SU-DHL-6 (cell line): ENCODE measurements around the gene LPCAT1.
A peak's percentile ranks its signal among the peaks of the same experiment; 100 is the strongest.

ENCODE experiments used
- H2AFZ ChIP-seq: fragments of 200-600 bp; sonication (generic); 2 replicates; pipeline ENCODE4 v1.6.1; 2014; ENCODE audit warnings: low read depth, mild to moderate bottlenecking, moderate library complexity, mixed read lengths, antibody characterized with exemption, low read length; ENCODE audit not compliant: severe bottlenecking
- H3F3A ChIP-seq: fragments of 200-600 bp; shearing (Covaris generic); 2 replicates; pipeline ENCODE4 v1.6.0; 2016; ENCODE audit warnings: antibody characterized with exemption, mild to moderate bottlenecking; ENCODE audit not compliant: insufficient read depth
- H3K27ac ChIP-seq: fragments of 200-600 bp; sonication (generic); 2 replicates; pipeline ENCODE4 v1.5.1; 2016; ENCODE audit warnings: low read depth, mild to moderate bottlenecking, low read length, moderate library complexity, mixed read lengths
- H3K27me3 ChIP-seq: fragments of 200-600 bp; sonication (generic), shearing (Covaris generic); 2 replicates; pipeline ENCODE4 v1.6.0; 2014; ENCODE audit warnings: mild to moderate bottlenecking, low read length
- H3K36me3 ChIP-seq: fragments of 200-600 bp; sonication (generic); 2 replicates; pipeline ENCODE4 v1.6.1; 2014; ENCODE audit warnings: mild to moderate bottlenecking, low read length, mixed read lengths
- H3K4me2 ChIP-seq: fragments of 300-600, 200-600 bp; shearing (Covaris generic), sonication (generic); 2 replicates; pipeline ENCODE4 v1.6.0; 2014; ENCODE audit warnings: low read length, low read depth, mild to moderate bottlenecking; ENCODE audit not compliant: poor library complexity, severe bottlenecking
- H3K4me3 ChIP-seq: fragments of 200-600 bp; sonication (generic); 2 replicates; pipeline ENCODE4 v1.5.1; 2014; ENCODE audit warnings: antibody characterized with exemption, low read length, mild to moderate bottlenecking, mixed read lengths; ENCODE audit not compliant: insufficient read depth, poor library complexity, severe bottlenecking
- H3K79me2 ChIP-seq: fragments of 200-600 bp; sonication (generic); 2 replicates; pipeline ENCODE4 v1.6.1; 2014; ENCODE audit warnings: mild to moderate bottlenecking, low read length, moderate library complexity; ENCODE audit not compliant: insufficient read depth
- H3K9ac ChIP-seq: fragments of 200-600 bp; sonication (generic); 2 replicates; pipeline ENCODE4 v1.7.0; 2014; ENCODE audit warnings: mild to moderate bottlenecking, low read length
- H3K9me2 ChIP-seq: fragments of 200-600 bp; sonication (generic); replicated peaks from 2 replicates; pipeline ENCODE4 v1.6.1; 2014; ENCODE audit warnings: low read length; ENCODE audit not compliant: insufficient read depth
- H3K9me3 ChIP-seq: fragments of 200-600 bp; sonication (generic); 2 replicates; pipeline ENCODE4 v1.6.1; 2014; ENCODE audit warnings: low read length, mixed read lengths; ENCODE audit not compliant: insufficient read depth
- H4K20me1 ChIP-seq: fragments of 200-600 bp; sonication (generic); 2 replicates; pipeline ENCODE4 v1.6.1; 2014; ENCODE audit warnings: low read depth, mild to moderate bottlenecking, antibody characterized with exemption, low read length, moderate library complexity, mixed read lengths
- EZH2phosphoT487 ChIP-seq: fragments of 200-600 bp; sonication (generic), shearing (Covaris generic); conservative IDR thresholded peaks from 2 replicates; pipeline ENCODE4 v1.6.1; 2018; ENCODE audit warnings: mild to moderate bottlenecking, antibody characterized with exemption, low read length, moderate library complexity, mixed read lengths
- TF ChIP-seq, protein P1 (sequence below): fragments of 200-600 bp; sonication (generic); IDR thresholded peaks from one replicate; pipeline ENCODE4 v1.5.1; 2017; ENCODE audit warnings: antibody characterized with exemption, mild to moderate bottlenecking, low read length, moderate library complexity; ENCODE audit not compliant: insufficient read depth, poor library complexity, severe bottlenecking

LPCAT1 gene

DNA sequence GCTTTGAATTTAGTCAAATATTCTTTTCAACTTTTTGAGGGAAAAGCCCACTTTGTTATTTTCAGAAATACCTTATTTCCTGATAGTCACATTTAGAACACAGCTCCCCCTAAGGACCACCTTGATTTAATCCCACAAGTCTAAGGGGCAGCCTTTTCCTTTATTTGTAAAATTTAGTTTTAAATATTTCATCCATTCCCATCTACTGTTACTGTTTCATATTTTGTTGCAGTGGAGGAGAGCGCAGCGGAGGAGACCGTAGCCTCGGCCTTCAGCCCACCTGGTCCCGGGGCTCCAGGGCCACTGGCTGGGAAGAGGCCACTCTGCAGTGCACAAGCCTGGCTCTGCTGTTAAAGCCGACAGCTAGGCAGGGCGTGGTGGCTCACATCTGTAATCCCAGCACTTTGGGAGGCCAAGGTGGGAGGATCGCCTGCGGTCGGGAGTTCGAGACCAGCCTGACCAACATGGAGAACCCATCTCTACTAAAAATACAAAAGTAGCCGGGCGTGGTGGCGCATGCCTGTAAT lies 19.6 kb downstream of the LPCAT1 start:
- H3K9me2 ChIP-seq: no peaks in the 10 kb centered on the region
- H3K79me2 ChIP-seq: peaks cover 65% of the 10 kb centered on the region; the same call in 1 of the 2 replicates
- peak overlapping the region; percentile 62 for H3K4me2 ChIP-seq
- no peaks in the 10 kb centered on the region for H3K36me3 ChIP-seq
- H3F3A ChIP-seq: peaks cover 24% of the 10 kb centered on the region
- peak overlapping the region; percentile 96 for H3K27ac ChIP-seq
- no peaks in the 10 kb centered on the region for H4K20me1 ChIP-seq
- H3K4me3 ChIP-seq: peak overlapping the region; percentile 22
- peak overlapping the region; percentile 47 for H3K9ac ChIP-seq
- no peaks in the 10 kb centered on the region for H3K9me3 ChIP-seq
- H3K27me3 ChIP-seq: no peaks in the 10 kb centered on the region
- H2AFZ ChIP-seq: no peak overlapping the region
- TF ChIP-seq, protein P1, sequence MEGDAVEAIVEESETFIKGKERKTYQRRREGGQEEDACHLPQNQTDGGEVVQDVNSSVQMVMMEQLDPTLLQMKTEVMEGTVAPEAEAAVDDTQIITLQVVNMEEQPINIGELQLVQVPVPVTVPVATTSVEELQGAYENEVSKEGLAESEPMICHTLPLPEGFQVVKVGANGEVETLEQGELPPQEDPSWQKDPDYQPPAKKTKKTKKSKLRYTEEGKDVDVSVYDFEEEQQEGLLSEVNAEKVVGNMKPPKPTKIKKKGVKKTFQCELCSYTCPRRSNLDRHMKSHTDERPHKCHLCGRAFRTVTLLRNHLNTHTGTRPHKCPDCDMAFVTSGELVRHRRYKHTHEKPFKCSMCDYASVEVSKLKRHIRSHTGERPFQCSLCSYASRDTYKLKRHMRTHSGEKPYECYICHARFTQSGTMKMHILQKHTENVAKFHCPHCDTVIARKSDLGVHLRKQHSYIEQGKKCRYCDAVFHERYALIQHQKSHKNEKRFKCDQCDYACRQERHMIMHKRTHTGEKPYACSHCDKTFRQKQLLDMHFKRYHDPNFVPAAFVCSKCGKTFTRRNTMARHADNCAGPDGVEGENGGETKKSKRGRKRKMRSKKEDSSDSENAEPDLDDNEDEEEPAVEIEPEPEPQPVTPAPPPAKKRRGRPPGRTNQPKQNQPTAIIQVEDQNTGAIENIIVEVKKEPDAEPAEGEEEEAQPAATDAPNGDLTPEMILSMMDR: no peak
- TF ChIP-seq EZH2phosphoT487: no peak

- peaks cover 58% of the 10 kb centered on the region; the same call in 1 of the 2 replicates for H3K79me2 ChIP-seq
- peak overlapping the region; percentile 96 for H3K27ac ChIP-seq
- no peaks in the 10 kb centered on the region for H3K36me3 ChIP-seq
These were observed 20.3 kb downstream of the LPCAT1 start for GRCh38 chr5:1503241-1504068.

GRCh38 chr5:1502737-1503120 lies 21.0 kb downstream of the LPCAT1 start:
- Histone ChIP-seq H2AFZ (no peak overlapping the region), H3K27ac (peak overlapping the region; percentile 96), H3K9me3 (no peaks in the 10 kb centered on the region), H3K9me2 (no peaks in the 10 kb centered on the region), H4K20me1 (no peaks in the 10 kb centered on the region), H3K4me2 (peak overlapping the region; percentile 62), H3K36me3 (no peaks in the 10 kb centered on the region), H3K27me3 (no peaks in the 10 kb centered on the region), H3K9ac (peak overlapping the region; percentile 47; the same call in 1 of the 2 replicates), H3F3A (peaks cover 36% of the 10 kb centered on the region), H3K4me3 (no peak overlapping the region), H3K79me2 (peaks cover 51% of the 10 kb centered on the region; the same call in 1 of the 2 replicates)
- TF ChIP-seq EZH2phosphoT487: no peak
- TF ChIP-seq, protein P1: no peak

More at GRCh38 chr5:1503241-1504068, 20.3 kb downstream of the LPCAT1 start:
- Histone ChIP-seq H3K27me3 (no peaks in the 10 kb centered on the region), H2AFZ (no peak overlapping the region), H3K9ac (peak overlapping the region; percentile 47), H3K4me3 (peak overlapping the region; percentile 22), H4K20me1 (no peaks in the 10 kb centered on the region), H3F3A (peaks cover 30% of the 10 kb centered on the region), H3K9me3 (no peaks in the 10 kb centered on the region), H3K4me2 (peak overlapping the region; percentile 62), H3K9me2 (no peaks in the 10 kb centered on the region)
- TF ChIP-seq EZH2phosphoT487: no peak
- TF ChIP-seq, protein P1: no peak
